Esophagus muscularis mucosa (tissue), 4 donors: ENCODE data around the gene SH2D5. TPM values are rescaled to one million over a fixed set of nuclear protein-coding genes. Genes with fewer than 3 reads are reported as not detected.

Experiments
- DNase-seq: peaks from one replicate; pipeline ENCODE4 v3.0.0-alpha.2; 2017; ENCODE audit errors: extremely low spot score
- H3K27ac ChIP-seq, 4 donors: fragments of 200-600 bp; sonication (generic); replicated peaks in 1 of 4; 1 replicate in 3 of 4; 2 replicates in 1 of 4; pipeline ENCODE4 v1.5.1; 2016 to 2019; ENCODE audit warnings: mild to moderate bottlenecking in 1 of 4
- H3K27me3 ChIP-seq, 4 donors: fragments of 200-600 bp; sonication (generic); one replicate each; pipeline versions ENCODE4 v1.5.1 to v1.6.0; 2016 to 2019
- H3K36me3 ChIP-seq, 4 donors: fragments of 200-600 bp; sonication (generic); one replicate each; pipeline ENCODE4 v1.5.1; 2016 to 2019
- H3K4me1 ChIP-seq, 4 donors: fragments of 200-600 bp; sonication (generic); one replicate each; pipeline ENCODE4 v1.5.1; 2016 to 2019
- H3K4me3 ChIP-seq, 4 donors: fragments of 200-600 bp; sonication (generic); 1 replicate in 2 of 4; 2 replicates in 2 of 4; pipeline ENCODE4 v1.5.1; 2016 to 2019; ENCODE audit warnings: mild to moderate bottlenecking in 4 of 4, moderate library complexity in 1 of 4
- H3K9me3 ChIP-seq, 4 donors: fragments of 200-600 bp; sonication (generic); 1 replicate in 3 of 4; 2 replicates in 1 of 4; pipeline ENCODE4 v1.5.1; 2016 to 2019
- CTCF ChIP-seq, 3 experiments: fragments of 200-600 bp in 2 of 3; fragments of 450-650 bp in 1 of 3; sonication (generic) in 2 of 3; IDR thresholded peaks; one replicate each; pipeline ENCODE4 v1.5.1; 2017 to 2019; ENCODE audit warnings: antibody characterized with exemption in 3 of 3, mild to moderate bottlenecking in 2 of 3, moderate library complexity in 1 of 3
- EP300 ChIP-seq: sonication (generic); formaldehyde crosslinking; IDR thresholded peaks from one replicate; pipeline ENCODE4 v1.6.1; 2017; ENCODE audit warnings: antibody characterized with exemption
- POLR2A ChIP-seq: fragments of 450-650 bp; IDR thresholded peaks from one replicate; pipeline ENCODE4 v1.6.1; 2017; ENCODE audit warnings: antibody characterized with exemption, moderate library complexity, mild to moderate bottlenecking, low read depth
- POLR2AphosphoS5 ChIP-seq, 2 donors: sonication (generic); formaldehyde crosslinking; IDR thresholded peaks; one replicate each; pipeline ENCODE4 v1.6.1; 2017; ENCODE audit warnings: antibody characterized with exemption in 2 of 2
- WGBS: methylation state at CpG from one replicate; pipeline ENCODE4 v1.1.5; 2018; 5-methylcytosine and 5-hydroxymethylcytosine counted together
- intact Hi-C: fragments of 100-400 bp; cut with DNase I; formaldehyde crosslinking; loops from one replicate; pipeline ENCODE4 v1.15.1; 2023
- total RNA-seq, 4 donors: library from RNA; depleted of rRNA; stranded (reverse); fragments of >200 nt; gene quantifications; one replicate each; pipeline versions ENCODE4 v1.1.0 to v1.2.1, GENCODE V29; 2016

Gene SH2D5
- total RNA-seq, 4 donors from 2014 or later = 0.42 to 7.2 (median 1.7) TPM

DNA sequence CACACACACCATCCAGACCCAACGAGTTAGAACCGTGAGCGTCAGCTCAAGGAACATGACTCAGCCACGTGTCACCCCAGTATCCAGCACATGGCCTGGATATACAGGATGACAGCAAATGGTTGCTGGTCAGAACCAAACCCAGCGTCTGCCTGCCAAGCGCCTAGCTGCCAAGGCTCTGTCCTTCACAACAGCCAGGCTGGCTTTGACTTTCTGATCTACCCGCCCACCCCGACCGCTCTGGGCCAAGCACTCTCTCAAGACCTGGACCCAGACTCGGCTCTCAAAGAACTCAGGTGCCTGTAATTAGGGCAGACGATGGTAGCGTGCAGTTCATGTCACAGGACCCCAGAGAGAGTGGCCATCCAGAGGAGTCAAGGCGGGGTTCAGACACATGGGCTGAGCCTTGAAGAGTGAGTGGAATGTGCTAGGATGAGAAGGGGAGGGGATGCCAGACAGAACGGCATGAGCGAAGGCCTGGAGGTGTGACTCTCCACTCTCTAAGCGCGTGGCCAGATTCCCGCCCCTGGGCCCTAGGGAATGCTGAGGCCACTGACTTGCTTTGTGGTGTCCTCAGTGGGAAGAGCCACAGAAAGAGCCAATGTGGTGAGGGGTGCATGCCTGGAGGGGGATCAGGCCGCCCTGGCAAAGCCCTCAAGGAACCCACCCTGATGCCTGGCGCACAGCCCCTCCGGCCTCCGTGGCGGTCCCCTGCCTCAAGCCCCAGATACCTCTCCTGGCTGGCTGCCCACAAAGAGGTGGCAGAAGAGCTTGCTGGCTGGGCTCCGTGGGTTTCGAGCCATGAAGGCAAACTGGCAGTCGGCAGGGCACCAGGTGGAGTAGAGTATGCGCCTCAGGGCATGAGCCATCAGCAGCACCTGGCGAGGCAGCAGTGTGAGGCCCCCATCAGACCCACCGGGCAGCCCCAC is 7.0 kb downstream of the SH2D5 start:
- no peak overlapping the region for H3K4me3 ChIP-seq
- H3K9me3 ChIP-seq = no peaks in the 10 kb centered on the region
- no peak overlapping the region for H3K27ac ChIP-seq
- intact Hi-C loops = no loop called here
- H3K4me1 ChIP-seq = peaks cover 0 to 8% (median 3%) of the 10 kb centered on the region in 4 donors
- 84% methylated on average over 17 of the region's 29 CpGs for WGBS
- no peak for DNase-seq
- H3K27me3 ChIP-seq = peaks cover 0 to 21% (median 0%) of the 10 kb centered on the region in 4 donors
- H3K36me3 ChIP-seq = no peaks in the 10 kb centered on the region
- TF ChIP-seq CTCF (IDR thresholded peaks at IDR 0.05) (no peak), POLR2A (no peak)

DNA sequence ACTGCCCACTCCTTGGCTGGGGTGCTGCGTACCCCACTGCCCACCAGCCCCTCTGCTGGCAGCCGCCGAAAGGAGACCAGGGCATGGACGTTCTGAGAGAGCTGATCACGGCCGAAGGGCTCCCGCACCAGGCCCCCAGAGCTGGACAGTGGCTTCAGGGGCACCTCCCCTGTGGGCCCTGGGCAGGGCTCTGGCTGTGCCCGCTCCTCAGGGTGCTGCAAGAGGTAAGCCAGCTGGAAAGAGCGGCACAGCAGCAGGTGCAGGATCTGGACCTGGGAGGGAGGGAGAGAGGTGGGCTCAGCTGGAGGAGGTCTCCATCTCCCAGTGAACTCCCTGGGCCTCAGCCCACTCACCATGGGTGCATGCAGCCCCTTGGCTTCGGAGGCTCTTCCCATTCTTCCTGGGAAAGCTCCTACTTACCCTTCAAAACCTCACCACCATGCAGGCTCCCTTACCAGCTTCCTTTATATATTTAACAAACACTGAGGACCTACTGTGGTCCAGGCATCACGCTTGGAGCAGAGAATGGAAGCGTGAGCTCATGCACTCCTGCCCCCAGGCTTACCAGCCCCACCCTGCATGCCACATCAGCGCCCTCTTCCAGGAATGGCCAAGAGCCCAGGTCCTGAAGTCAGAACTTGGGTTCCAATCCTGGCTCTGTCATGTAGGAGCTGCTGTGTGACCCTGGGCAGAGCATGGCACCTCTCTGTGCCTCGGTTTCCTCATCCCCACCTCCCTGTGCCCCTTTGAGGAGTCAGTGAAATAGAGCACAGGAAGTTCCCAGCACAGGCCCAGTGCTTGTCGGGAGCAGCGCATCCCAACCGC is 7.9 kb downstream of the SH2D5 start:
- intact Hi-C loops = no loop called here
- H3K4me1 ChIP-seq = no peaks in the 10 kb centered on the region
- TF ChIP-seq POLR2AphosphoS5 (IDR thresholded peaks at IDR 0.05) (no peak), CTCF (IDR thresholded peaks at IDR 0.05) (no peak), POLR2A (no peak), EP300 (no peak)
- no peaks in the 10 kb centered on the region for H3K36me3 ChIP-seq
- no peak overlapping the region for H3K4me3 ChIP-seq
- WGBS = 92% methylated on average over 12 of the region's 17 CpGs
- no peaks in the 10 kb centered on the region for H3K9me3 ChIP-seq
- DNase-seq = no peak
- H3K27ac ChIP-seq = no peak overlapping the region
- H3K27me3 ChIP-seq = peaks cover 0 to 12% (median 0%) of the 10 kb centered on the region in 4 donors

DNA sequence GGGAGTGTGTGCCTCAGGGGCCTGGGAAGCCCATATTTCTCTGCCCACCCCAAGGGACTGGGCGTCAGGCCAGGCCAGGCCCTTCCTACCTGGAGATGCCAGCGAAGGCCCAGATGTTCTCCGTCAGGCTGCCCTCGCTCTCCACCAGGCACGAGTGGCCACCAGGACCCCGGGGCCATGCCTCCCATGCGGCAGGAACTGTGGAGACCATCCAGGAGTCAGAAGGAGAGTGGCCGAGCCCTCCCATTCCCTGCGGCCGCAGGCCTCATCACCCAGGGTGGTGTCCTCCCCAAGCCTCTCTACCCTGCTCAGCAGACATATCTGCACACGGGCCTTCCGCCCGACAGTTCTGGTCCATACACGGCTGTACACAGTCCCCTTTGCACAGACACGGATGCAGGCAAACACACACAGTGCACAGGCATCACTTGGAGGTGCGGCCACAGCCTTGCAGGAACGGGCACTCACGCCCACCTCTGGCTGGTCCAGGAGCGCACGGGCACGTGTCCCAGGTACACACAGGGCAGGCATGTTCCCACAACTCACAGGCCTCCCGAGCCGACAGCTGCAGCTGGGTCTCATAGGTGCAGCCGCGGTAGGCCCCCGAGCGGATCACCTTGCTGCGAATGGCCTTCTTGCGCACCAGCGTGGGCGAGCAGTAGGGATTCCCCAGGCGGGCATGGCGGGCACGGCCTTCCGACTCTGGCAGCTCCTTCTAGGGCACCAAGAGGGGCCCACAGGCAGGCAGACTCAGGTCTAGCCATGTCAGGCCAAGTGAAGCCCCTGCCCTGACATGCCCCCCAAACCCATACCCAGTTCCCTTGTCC is 8.8 kb downstream of the SH2D5 start:
- no peaks in the 10 kb centered on the region for H3K36me3 ChIP-seq
- DNase-seq = no peak
- 94% methylated on average over 16 of the region's 35 CpGs for WGBS
- no peak overlapping the region for H3K4me3 ChIP-seq
- no peaks in the 10 kb centered on the region for H3K4me1 ChIP-seq
- intact Hi-C loops = no loop called here
- H3K27me3 ChIP-seq = peaks cover 0 to 4% (median 0%) of the 10 kb centered on the region in 4 donors
- H3K9me3 ChIP-seq = no peaks in the 10 kb centered on the region
- TF ChIP-seq EP300 (no peak), POLR2A (no peak), POLR2AphosphoS5 (IDR thresholded peaks at IDR 0.05) (no peak), CTCF (IDR thresholded peaks at IDR 0.05) (no peak)
- H3K27ac ChIP-seq = no peak overlapping the region

- intact Hi-C loops = no loop called here
- peaks cover under 1 to 2% (median 2%) of the 10 kb centered on the region in 4 donors for H3K4me1 ChIP-seq
- H3K27ac ChIP-seq = no peak overlapping the region
- WGBS = 93% methylated on average over 4 of the region's 4 CpGs
- no peak overlapping the region for H3K4me3 ChIP-seq
- H3K27me3 ChIP-seq = no peaks in the 10 kb centered on the region
- no peaks in the 10 kb centered on the region for H3K9me3 ChIP-seq
- no peak for DNase-seq
- TF ChIP-seq POLR2AphosphoS5 (IDR thresholded peaks at IDR 0.05) (no peak), POLR2A (no peak), CTCF (IDR thresholded peaks at IDR 0.05) (no peak), EP300 (no peak)
- no peaks in the 10 kb centered on the region for H3K36me3 ChIP-seq
These were observed 9.4 kb downstream of the SH2D5 start for GRCh38 chr1:20723159-20723536.
